Epithelial cell of esophagus (primary cell): ENCODE results near the gene ACIN1.

Experiments
- DNase-seq: peaks from one replicate; pipeline ENCODE4 v3.0.0; 2010; ENCODE audit warnings: low read depth
- H3K4me3 ChIP-seq: 2 replicates; pipeline ENCODE4 v1.5.1; 2011; ENCODE audit warnings: mild to moderate bottlenecking, low read length, control low read depth
- TF ChIP-seq, protein P1 (sequence below): IDR thresholded peaks from 2 replicates; pipeline ENCODE4 v1.5.1; 2011; ENCODE audit warnings: low read depth, mild to moderate bottlenecking, low read length, control low read depth, inconsistent platforms; ENCODE audit not compliant: insufficient read depth; ENCODE audit errors: missing control alignments

ACIN1 gene

GRCh38 chr14:23137813-23138535 is 43.0 kb upstream of the ACIN1 start:
- H3K4me3 ChIP-seq = no peak overlapping the region
- DNase-seq = peak; percentile 95
- TF ChIP-seq, protein P1, sequence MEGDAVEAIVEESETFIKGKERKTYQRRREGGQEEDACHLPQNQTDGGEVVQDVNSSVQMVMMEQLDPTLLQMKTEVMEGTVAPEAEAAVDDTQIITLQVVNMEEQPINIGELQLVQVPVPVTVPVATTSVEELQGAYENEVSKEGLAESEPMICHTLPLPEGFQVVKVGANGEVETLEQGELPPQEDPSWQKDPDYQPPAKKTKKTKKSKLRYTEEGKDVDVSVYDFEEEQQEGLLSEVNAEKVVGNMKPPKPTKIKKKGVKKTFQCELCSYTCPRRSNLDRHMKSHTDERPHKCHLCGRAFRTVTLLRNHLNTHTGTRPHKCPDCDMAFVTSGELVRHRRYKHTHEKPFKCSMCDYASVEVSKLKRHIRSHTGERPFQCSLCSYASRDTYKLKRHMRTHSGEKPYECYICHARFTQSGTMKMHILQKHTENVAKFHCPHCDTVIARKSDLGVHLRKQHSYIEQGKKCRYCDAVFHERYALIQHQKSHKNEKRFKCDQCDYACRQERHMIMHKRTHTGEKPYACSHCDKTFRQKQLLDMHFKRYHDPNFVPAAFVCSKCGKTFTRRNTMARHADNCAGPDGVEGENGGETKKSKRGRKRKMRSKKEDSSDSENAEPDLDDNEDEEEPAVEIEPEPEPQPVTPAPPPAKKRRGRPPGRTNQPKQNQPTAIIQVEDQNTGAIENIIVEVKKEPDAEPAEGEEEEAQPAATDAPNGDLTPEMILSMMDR = no peak

DNA sequence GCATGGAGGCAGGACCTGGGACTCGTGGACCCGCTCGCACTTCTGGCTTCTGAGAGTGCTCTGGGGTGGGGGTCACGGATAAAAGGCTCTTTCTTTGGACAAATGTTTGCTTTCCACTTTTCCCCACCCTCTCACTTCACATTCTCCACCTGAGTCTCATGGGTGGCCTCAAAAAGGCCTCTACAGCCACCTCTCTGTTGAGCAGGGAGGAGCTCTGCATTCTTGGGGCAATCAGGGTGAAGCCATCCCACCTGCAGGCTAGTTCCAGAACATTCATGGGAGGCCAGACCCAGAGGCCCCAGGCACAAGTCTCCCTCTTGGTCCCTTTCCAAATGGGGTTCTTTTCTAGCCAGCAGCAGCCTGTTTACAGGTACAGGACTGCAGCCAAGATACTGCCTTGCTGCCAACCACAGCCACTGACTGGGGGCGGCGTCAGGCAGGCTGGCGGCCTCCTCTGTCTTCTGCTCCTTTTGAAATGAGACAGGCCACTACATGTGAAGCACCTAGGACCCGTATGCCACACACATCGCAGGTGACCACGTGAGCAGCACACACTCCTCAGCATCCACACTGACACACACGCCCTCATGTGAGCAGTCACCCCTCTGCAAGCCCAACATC is 42.4 kb upstream of the ACIN1 start:
- no peak overlapping the region for H3K4me3 ChIP-seq
- TF ChIP-seq, protein P1 = peak; percentile 5
- peak; percentile 85 for DNase-seq

GRCh38 chr14:23136566-23137133 is 41.7 kb upstream of the ACIN1 start:
- TF ChIP-seq, protein P1 = no peak
- DNase-seq = no peak
- no peak overlapping the region for H3K4me3 ChIP-seq

DNA sequence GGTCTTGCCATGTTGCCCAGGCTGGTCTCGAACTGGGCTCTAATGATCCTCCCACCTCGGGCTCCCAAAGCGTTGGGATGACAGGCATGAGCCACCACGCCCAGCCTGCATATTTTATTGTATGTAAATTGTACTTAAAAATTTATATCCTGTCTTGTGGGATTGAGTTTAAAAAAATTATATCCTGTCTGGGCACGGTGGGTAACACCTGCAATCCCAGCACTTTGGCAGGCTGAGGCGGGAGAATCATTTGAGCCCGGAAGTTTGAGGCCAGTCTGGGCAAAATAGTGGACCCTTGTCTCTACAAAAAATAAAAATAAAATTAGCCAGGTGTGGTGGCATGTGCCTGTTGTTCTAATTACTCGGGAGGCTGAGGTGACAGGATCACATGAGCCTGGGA is 38.0 kb upstream of the ACIN1 start:
- no peak for DNase-seq
- TF ChIP-seq, protein P1 = no peak
- H3K4me3 ChIP-seq = no peak overlapping the region

DNA sequence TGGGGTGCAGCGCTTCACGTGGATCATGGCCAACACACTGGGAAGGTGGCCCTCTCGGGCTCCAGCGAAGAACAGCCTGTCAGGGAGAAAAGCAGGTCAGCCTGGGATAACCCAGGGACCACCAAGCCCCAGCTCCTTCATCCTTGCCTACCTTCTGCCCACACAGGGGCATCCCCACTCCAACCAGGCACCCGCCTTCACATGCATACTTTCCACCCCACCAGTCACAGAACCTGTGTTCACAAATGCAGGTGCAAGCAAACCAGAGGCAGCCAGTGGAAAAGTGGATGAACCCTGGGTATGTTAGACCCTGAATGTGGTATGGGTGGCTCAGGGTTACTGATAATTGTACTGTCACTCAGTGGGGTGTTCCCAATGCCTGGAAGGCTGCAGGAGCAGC is 36.5 kb upstream of the ACIN1 start:
- DNase-seq = no peak
- TF ChIP-seq, protein P1 = no peak
- H3K4me3 ChIP-seq = no peak overlapping the region

DNA sequence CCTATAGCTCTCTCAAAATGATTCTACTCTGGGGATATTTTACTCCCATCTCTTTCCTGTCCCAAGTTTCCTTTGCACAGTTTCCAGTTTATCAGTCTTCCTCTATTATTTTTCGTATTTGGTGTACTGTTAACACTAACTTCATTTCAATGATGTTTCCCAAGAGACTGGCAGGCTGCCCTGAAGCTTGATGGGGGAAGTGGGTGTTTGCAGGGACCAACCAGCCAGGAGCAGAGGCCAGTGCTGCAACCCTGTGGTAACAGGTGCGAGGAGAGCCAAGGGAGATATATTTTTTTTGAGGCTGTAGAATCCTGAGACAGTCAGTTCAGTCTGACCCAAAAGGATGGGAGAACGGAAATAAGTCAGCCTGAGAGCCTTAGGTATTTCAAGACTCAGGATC is 35.9 kb upstream of the ACIN1 start:
- TF ChIP-seq, protein P1 = no peak
- H3K4me3 ChIP-seq = no peak overlapping the region
- no peak for DNase-seq
